ENCODE measurements around the gene APPL1. TPM values are rescaled to one million over a fixed set of nuclear protein-coding genes. Genes with fewer than 3 reads are reported as not detected.
"Not testable (repeated sequence)": the region's sequence is repeated elsewhere in the genome, so short reads cannot be mapped to it uniquely, and the experiment has no call there.

The APPL1 gene
- total and polyA plus RNA-seq, 9 donors, result 27.5 to 60.3 (median 37.2) TPM

DNA sequence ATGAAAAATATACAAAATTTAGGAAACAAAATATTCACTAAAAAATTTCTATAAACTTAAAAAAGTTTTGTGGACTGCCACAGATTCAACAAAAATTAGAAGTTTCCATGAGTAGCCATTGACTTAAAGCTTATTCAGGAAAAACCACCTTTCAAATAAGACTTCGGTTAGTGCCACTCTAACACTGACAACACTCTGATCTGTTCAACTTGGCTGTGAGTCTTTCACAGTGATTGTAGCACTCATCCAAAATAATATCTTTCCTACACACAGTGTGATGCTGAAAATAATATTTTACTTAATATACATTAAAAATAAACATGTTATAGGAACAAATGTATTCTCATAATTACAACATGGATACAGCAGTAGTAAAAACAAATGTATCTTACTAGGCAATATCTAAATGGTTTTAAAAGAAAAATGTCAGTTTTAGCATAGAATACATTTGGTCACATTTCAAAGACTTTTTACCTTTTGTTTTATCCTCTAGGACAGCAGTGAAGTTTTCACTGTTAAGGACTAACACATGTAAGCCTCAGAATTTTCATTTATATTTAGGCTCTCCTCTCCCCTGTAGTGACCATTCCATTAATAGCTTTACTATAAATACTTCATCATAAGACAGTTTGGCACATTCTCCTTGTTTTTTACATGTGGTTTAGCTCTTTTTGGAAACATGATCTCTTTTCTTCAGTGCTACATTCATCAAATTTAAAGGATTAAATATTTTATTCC is 64.8 kb downstream of the APPL1 start, which contains the start of gene ASB14:
ASB14 (minus strand) TSS at position 527 of the 738 bp plus-strand sequence. CDS start 652 bp downstream, outside the sequence.
- Histone ChIP-seq H3K36me3 (ENCODE audit: control insufficient read depth, insufficient read depth, low read length) (no peaks in the 10 kb centered on the region), H3K4me1 (ENCODE audit: control insufficient read depth, insufficient read depth, low read length) (no peaks in the 10 kb centered on the region), H3K9me3 (replicated peaks; ENCODE audit: control insufficient read depth, low read depth, low read length) (no peaks in the 10 kb centered on the region), H3K27me3 (ENCODE audit: control insufficient read depth, insufficient read depth, low read length) (no peaks in the 10 kb centered on the region), H3K27ac (ENCODE audit: low read length) (no peak within 1 kb of the TSS), H3K4me3 (ENCODE audit: low read length) (no peak within 1 kb of the TSS)
- WGBS (ENCODE audit: insufficient coverage), result no CpG with 5 or more reads among the region's 1 CpG
- peak; percentile 11 for DNase-seq

DNA sequence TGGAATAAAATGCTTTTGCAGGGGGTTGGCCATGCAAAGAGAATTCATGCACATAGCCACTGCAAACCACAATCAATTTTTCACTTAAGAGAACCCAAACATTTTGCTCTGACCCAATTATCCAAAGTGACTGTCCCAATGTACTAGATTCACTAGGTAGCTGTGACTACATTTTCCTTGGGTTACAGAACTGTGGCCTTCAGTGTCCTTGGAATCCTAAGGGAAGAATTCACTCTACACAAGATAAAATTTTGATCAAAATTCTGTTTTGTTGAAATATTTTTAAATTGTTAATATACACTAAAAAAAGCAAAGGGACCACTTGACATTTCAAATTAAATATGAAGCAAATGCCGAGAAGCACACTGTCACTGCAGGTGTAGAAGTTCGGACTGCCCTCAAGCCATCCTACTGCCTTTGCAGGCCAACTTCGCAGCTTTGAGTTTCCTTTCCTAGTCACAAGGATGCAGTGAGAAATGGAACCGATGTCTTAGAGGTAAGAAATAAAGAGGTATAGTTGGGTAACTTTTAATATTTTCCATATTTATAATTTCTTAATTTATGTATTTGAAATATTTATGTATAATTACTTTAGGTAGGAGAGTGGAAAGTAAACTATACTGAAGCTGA is 65.5 kb downstream of the APPL1 start:
- no peak for DNase-seq
- no peak overlapping the region for H3K27ac ChIP-seq (ENCODE audit: low read length)
- no peaks in the 10 kb centered on the region for H3K4me1 ChIP-seq (ENCODE audit: control insufficient read depth, insufficient read depth, low read length)
- no peaks in the 10 kb centered on the region for H3K27me3 ChIP-seq (ENCODE audit: control insufficient read depth, insufficient read depth, low read length)
- WGBS (ENCODE audit: insufficient coverage), result no CpG with 5 or more reads among the region's 4 CpGs
- no peaks in the 10 kb centered on the region for H3K36me3 ChIP-seq (ENCODE audit: control insufficient read depth, insufficient read depth, low read length)
- no peaks in the 10 kb centered on the region for H3K9me3 ChIP-seq (replicated peaks; ENCODE audit: control insufficient read depth, low read depth, low read length)
- no peak overlapping the region for H3K4me3 ChIP-seq (ENCODE audit: low read length)

DNA sequence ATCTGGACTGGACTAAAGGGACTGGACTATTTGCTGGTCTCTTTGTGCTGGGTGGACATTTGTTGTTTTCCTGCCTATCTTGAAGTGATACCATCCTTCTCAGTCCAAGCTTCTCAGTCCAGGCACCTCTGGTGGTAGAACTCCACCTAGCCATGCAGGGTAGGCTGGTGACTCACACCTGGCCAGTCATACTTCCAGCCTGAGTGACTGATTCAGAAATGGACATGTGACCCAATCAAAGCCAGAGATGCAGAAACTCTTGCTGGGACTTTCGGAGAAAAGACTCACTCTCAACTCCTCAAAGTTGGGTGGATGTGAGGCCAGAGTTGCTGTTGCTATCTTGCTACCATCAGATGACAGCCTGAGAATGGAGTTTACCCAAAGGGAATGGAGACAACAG is 70.5 kb downstream of the APPL1 start:
- H3K27me3 ChIP-seq (ENCODE audit: control insufficient read depth, insufficient read depth, low read length), result no peaks in the 10 kb centered on the region
- DNase-seq, result no peak
- WGBS (ENCODE audit: insufficient coverage), result no CpG with 5 or more reads among the region's 1 CpG

DNA sequence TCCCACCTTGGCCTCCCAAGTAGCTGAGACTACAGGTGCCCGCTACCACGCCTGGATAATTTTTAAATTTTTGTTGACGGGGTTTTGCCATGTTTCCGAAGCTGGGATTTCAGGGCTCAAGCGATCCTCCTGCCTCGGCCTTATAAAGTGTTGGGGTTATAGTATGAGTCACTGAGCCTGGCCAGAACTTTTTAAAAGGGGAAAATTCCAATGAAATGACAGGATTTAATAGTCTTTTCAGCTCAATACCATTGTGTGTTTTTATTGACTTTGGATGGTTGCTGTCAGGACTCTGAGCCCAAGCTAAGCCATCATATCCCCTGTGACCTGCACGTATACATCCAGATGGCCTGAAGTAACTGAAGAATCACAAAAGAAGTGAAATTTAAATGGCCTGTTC is 76.0 kb downstream of the APPL1 start:
- H3K36me3 ChIP-seq (ENCODE audit: control insufficient read depth, insufficient read depth, low read length); H3K27ac ChIP-seq (ENCODE audit: low read length); H3K27me3 ChIP-seq (ENCODE audit: control insufficient read depth, insufficient read depth, low read length); H3K4me1 ChIP-seq (ENCODE audit: control insufficient read depth, insufficient read depth, low read length); H3K9me3 ChIP-seq (replicated peaks; ENCODE audit: control insufficient read depth, low read depth, low read length); H3K4me3 ChIP-seq (ENCODE audit: low read length); DNase-seq: not testable (repeated sequence)
- WGBS (ENCODE audit: insufficient coverage), result 40% methylated on average over 1 of the region's 7 CpGs

More for the DNA sequence above, 70.5 kb downstream of the APPL1 start:
- Histone ChIP-seq H3K36me3 (ENCODE audit: control insufficient read depth, insufficient read depth, low read length) (no peaks in the 10 kb centered on the region), H3K4me3 (ENCODE audit: low read length) (no peak overlapping the region), H3K27ac (ENCODE audit: low read length) (no peak overlapping the region), H3K4me1 (ENCODE audit: control insufficient read depth, insufficient read depth, low read length) (no peaks in the 10 kb centered on the region), H3K9me3 (replicated peaks; ENCODE audit: control insufficient read depth, low read depth, low read length) (no peaks in the 10 kb centered on the region)

DNA sequence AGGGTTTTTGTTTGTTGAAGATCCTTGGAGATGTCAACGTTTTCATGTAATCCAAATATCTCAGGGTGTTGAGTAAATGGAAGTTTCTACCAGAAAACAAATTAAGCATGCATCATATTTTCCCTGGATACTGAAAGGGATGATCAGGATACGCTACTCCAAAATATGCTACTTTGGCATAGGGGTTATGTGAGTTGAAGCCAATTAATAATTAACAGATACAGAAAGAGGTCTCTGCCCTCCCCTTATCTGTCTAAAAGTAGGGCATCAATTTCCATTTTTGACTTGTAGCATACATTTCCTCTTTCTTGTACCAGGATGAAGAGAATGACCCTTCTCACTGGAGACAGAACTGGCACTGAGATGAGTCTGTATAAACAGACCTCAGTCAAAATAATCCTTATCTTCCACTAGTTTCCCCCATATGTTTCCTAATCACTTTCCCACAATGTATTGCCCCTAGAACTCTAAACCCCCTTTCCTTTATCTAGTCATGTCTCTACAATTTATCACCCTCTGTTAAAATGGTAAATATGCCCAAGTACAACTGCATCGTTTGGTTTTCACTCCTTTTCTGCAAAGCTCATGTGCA is 82.3 kb downstream of the APPL1 start:
- no peak overlapping the region for H3K4me3 ChIP-seq (ENCODE audit: low read length)
- no peak for DNase-seq
- H3K27ac ChIP-seq (ENCODE audit: low read length), result no peak overlapping the region
- no peaks in the 10 kb centered on the region for H3K9me3 ChIP-seq (replicated peaks; ENCODE audit: control insufficient read depth, low read depth, low read length)
- no CpG with 5 or more reads among the region's 3 CpGs for WGBS (ENCODE audit: insufficient coverage)
- no peaks in the 10 kb centered on the region for H3K36me3 ChIP-seq (ENCODE audit: control insufficient read depth, insufficient read depth, low read length)
- no peaks in the 10 kb centered on the region for H3K4me1 ChIP-seq (ENCODE audit: control insufficient read depth, insufficient read depth, low read length)
- no peaks in the 10 kb centered on the region for H3K27me3 ChIP-seq (ENCODE audit: control insufficient read depth, insufficient read depth, low read length)

DNA sequence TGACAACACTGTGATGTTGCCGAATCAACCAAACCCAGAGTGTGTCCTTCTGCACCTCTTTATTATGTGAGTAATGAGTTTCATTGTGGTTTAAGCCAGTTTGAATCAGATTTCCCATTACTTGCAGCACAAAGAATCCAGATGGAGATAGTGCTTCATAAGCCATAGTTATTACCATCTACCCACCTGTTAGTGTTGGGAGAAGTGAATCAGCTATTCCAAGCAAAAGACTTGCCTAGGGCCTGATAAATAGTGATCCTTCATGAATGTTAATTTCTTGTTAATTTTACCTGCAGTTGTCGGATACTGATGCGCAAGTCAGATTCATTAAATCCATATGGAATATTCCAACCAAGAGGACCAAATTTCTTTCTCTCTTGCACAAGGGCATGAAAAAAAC is 86.7 kb downstream of the APPL1 start:
- H3K4me1 ChIP-seq (ENCODE audit: control insufficient read depth, insufficient read depth, low read length), result no peaks in the 10 kb centered on the region
- H3K9me3 ChIP-seq (replicated peaks; ENCODE audit: control insufficient read depth, low read depth, low read length), result no peaks in the 10 kb centered on the region
- WGBS (ENCODE audit: insufficient coverage), result 92% methylated on average over 2 of the region's 3 CpGs
- no peaks in the 10 kb centered on the region for H3K36me3 ChIP-seq (ENCODE audit: control insufficient read depth, insufficient read depth, low read length)
- no peak overlapping the region for H3K27ac ChIP-seq (ENCODE audit: low read length)
- H3K27me3 ChIP-seq (ENCODE audit: control insufficient read depth, insufficient read depth, low read length), result no peaks in the 10 kb centered on the region
- no peak overlapping the region for H3K4me3 ChIP-seq (ENCODE audit: low read length)
- DNase-seq, result no peak

Other genes starting within 250 kb of the APPL1 start
- 0.04 TPM for gene SPATA12, start 167.1 kb upstream of the APPL1 start, total RNA-seq
- under 1 TPM in 5 of 8 donors, not detected in 3; 0.05 to 0.21 (median 0.13) TPM for gene SPATA12, start 167.1 kb upstream of the APPL1 start, polyA plus RNA-seq (ENCODE audit: insufficient read depth in 1 of 8, insufficient read length in 8 of 8, low replicate concordance in 1 of 8)
- 20.7 TPM for gene IL17RD, start 62.4 kb upstream of the APPL1 start, total RNA-seq
- gene IL17RD, start 62.4 kb upstream of the APPL1 start, polyA plus RNA-seq (ENCODE audit: insufficient read depth in 1 of 8, insufficient read length in 8 of 8, low replicate concordance in 1 of 8), result 10 to 100 TPM; 19.6 to 40.6 (median 31.5) TPM
- 1.4 TPM for gene HESX1, start 27.8 kb upstream of the APPL1 start, total RNA-seq
- gene HESX1, start 27.8 kb upstream of the APPL1 start, polyA plus RNA-seq (ENCODE audit: insufficient read depth in 1 of 8, insufficient read length in 8 of 8, low replicate concordance in 1 of 8), result 1 to 10 TPM in 7 of 8 donors, under 1 TPM in 1; 0.84 to 2.4 (median 1.5) TPM
- 0.18 TPM for gene ASB14, start 65.0 kb downstream of the APPL1 start, total RNA-seq
- 1 to 10 TPM in 2 of 8 donors, under 1 TPM in 6; 0.31 to 1.2 (median 0.65) TPM for gene ASB14, start 65.0 kb downstream of the APPL1 start, polyA plus RNA-seq (ENCODE audit: insufficient read depth in 1 of 8, insufficient read length in 8 of 8, low replicate concordance in 1 of 8)